NCI-H128 (cell line): ENCODE results near the gene ZNF836.
A peak's percentile ranks its signal among the peaks of the same experiment; 100 is the strongest.
"Not testable (repeated sequence)": the region's sequence is repeated elsewhere in the genome, so short reads cannot be mapped to it uniquely, and the experiment has no call there.

ENCODE experiments used
- DNase-seq: peaks from one replicate; lab custom pipeline; 2025; ENCODE audit not compliant: unreplicated experiment; lab: John Stamatoyannopoulos, UW

The ZNF836 gene

DNA sequence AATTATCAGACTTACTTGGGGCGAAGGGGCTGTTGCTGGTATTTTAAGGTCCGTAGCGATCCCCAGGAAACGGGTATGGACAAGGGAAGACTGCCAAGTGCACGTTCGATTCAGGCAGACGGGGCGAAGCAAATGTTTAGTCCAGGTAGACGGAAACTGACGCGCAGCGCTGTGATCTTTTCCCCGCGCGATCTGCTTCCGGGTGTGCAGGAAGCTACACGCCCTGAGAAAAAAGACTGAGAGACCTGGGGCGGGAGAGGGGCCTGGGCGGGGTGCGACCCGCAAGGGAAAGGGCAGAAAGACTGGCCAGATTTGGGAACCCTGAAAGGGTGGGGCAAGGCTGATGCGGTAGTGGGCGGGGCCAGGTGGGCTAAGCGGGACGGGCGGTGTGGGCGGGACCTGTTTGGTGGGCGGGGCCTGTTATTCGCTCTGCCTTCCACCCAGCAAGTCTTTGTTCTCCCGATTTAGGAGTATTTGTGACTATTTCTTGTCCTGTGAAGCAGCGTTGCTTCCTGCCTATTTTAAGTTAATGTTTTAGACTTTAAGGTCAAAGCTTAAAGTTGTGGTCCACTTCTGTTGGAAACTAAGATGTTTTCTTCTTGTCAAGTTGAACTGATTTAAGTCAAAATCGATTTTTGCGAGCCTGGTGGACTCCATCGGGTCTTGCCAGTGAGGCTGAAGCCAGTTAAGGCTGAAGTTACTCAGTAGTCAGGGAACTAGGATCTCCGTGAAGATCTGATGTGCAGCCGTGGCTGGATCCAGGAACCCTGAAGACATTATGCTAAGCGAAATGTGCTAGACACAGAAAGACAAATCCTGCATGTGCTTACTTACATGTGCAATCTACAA lies at the start of gene ZNF836:
TSS of gene ZNF836 (minus strand) at position 301 of the 849 bp plus-strand sequence. CDS start 3,549 bp downstream, outside the sequence.
- DNase-seq = peak; percentile 54

GRCh38 chr19:52221031-52221430 lies 49.6 kb upstream of the ZNF836 start:
- no peak for DNase-seq

DNA sequence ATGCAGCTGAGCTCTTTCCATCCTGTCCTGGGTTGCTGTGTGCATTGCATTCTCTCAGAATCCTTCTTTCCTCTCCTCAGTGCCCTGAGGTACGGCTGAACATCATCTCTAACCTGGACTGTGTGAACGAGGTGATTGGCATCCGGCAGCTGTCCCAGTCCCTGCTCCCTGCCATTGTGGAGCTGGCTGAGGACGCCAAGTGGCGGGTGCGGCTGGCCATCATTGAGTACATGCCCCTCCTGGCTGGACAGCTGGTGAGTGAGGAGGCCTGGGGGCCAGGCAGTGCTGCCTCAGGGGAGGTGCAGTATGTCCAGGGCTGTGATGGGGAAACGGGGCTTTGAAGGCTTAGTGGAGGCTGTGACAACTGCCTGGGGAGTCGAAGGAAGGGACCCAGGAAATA lies 48.2 kb upstream of the ZNF836 start:
- DNase-seq = no peak

DNA sequence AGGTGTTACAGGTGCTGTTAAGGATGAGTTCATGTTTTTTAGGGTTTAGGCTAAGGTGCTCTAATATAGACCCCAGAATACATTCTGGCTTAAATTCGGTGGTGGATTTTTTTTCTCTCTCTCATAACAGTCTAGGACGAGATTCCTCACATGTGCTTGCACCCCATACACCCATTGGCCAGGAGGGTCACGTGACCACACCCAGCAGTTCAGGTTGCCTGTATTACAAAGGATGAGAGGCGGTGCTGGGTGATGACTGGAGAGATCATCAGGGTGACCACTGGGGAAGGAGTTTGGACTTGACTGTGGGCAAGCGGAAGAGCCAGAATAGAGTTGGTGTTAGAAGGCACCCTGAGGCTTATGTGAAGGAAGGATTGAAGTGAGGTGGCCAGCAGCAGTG lies 46.2 kb upstream of the ZNF836 start:
- no peak for DNase-seq

GRCh38 chr19:52216401-52216800 lies 45.0 kb upstream of the ZNF836 start:
- no peak for DNase-seq

DNA sequence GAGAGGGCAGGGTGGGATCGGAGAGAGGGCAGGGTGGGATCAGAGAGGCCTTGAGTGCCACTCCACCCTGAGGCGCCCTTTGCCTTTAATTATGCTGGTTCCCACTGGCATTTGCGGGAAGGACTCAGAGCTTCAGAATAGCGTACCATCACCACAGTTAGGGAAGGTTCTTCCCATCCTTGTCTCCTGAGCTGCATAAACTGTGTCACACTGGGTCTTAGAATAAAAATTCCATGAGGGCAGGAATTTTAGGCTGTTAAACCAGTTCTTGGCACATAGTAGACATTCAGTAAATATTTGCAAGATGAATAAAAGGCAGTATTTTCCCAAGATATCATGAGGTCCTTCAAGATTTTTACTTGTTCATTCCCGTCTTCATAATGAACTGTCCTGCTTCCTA lies 42.8 kb upstream of the ZNF836 start:
- DNase-seq = no peak

DNA sequence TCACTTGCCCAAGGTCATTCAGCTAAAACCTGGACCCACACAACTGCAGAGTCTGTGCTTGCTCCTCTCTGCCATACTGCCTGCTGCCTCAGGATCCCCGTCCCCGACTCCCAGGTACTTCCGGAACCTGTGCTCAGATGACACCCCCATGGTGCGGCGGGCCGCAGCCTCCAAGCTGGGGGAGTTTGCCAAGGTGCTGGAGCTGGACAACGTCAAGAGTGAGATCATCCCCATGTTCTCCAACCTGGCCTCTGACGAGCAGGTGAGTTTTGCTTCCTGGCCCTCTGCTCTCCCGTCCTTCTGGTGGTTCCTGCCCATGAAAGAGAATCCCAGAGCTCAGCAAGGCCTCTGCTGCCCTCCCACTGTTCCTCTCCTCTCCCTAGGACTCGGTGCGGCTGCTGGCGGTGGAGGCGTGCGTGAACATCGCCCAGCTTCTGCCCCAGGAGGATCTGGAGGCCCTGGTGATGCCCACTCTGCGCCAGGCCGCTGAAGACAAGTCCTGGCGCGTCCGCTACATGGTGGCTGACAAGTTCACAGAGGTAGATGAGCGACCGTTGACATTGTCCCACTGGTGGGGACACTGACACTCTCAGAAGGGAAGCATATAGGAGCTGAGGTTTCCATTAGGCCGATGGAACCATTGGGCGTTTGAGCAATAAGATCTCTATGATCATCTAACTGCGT lies 41.3 kb upstream of the ZNF836 start:
- DNase-seq = no peak

DNA sequence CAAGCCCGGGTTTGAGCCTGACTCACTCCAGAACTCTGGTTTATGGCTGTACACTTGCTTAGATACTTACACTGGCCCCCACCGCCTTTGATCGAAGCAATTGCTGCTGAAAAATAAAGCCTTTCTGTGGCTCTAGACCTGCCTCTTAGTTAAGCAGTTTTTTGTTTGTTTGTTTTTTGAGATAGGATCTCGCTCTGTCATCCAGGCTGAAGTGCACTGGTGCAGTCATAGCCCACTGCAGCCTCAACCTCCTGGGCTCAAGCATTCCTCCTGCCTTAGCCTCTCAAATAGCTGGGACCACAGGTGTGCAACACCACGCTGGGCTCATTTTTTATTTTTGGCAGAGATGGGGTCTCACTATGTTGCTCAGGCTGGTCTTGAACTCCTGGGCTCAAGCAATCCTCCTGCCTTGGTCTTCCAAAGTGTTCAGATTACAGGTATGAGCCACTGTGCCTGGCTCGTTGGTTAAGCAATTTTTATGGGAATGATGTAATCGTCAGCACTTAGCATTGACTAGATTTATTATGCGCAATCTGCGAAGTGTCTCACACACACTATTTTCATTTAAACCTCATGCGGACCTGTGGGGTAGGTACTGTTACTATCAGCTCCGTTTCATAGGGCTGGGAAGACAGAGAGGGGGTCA lies 40.6 kb upstream of the ZNF836 start:
- DNase-seq = no peak

GRCh38 chr19:52211203-52211602 lies 39.8 kb upstream of the ZNF836 start:
- no peak for DNase-seq

DNA sequence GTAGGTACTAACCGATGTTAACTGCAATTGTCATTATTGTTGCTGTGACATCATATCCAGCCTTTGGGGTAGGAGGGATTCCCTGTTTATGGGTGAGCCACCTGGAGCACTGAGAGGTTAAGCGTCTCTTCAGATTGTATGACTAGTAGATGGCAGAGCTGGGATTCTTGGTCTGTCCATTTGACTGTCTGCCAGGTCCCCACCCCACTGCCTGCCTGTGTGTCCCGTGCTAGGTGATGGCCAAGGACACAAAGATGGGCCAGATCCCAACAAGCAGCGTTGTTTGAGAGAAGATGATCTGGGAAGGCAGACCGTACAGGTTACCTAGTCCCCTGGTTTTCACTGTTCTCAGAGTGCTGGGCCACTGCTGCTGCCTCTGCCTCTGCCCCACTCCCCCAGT lies 35.1 kb upstream of the ZNF836 start:
- DNase-seq = no peak

GRCh38 chr19:52200755-52201391 lies 29.5 kb upstream of the ZNF836 start:
- DNase-seq = not testable (repeated sequence)

GRCh38 chr19:52200044-52200443 lies 28.6 kb upstream of the ZNF836 start:
- no peak for DNase-seq

- no peak for DNase-seq
Observed at GRCh38 chr19:52198678-52199077, 27.3 kb upstream of the ZNF836 start.

- DNase-seq = no peak
Observed at GRCh38 chr19:52197964-52198363, 26.5 kb upstream of the ZNF836 start.

- DNase-seq = no peak
Observed at GRCh38 chr19:52196256-52196967, 25.0 kb upstream of the ZNF836 start.

- no peak for DNase-seq
Observed at GRCh38 chr19:52191951-52192350, 20.5 kb upstream of the ZNF836 start.

GRCh38 chr19:52191389-52191788 lies 20.0 kb upstream of the ZNF836 start:
- DNase-seq = no peak

- DNase-seq = no peak
Observed at GRCh38 chr19:52190487-52191293, 19.3 kb upstream of the ZNF836 start.

GRCh38 chr19:52189735-52190486 lies 18.5 kb upstream of the ZNF836 start, which contains the start of gene PPP2R1A:
TSS of gene PPP2R1A (plus strand) at chr19:52190052. CDS start at chr19:52190097, 45 bp downstream.
- DNase-seq = peak; percentile 100
